ENCODE measurements around the gene TMEM175. TPM values are rescaled to one million over a fixed set of nuclear protein-coding genes. Genes with fewer than 3 reads are reported as not detected.
"Not testable (repeated sequence)": the region's sequence is repeated elsewhere in the genome, so short reads cannot be mapped to it uniquely, and the experiment has no call there.

TMEM175 gene
- total RNA-seq, 2 donors from 2014 or later: 40.2 to 65.3 TPM

- no peak for ATAC-seq
- H3K4me3 ChIP-seq: peak overlapping the region; percentile 55 to 89
- peak; percentile 17 to 36 (median 30) for DNase-seq
- no peaks in the 10 kb centered on the region for H3K36me3 ChIP-seq (replicated peaks in 1 of 2; ENCODE audit: insufficient read depth in 1 of 2, low read depth in 2 of 2)
- intact Hi-C loops (cut with DNase I): no loop called here
- H3K27ac ChIP-seq: peak overlapping the region; percentile 71 to 97 (median 90)
- no peaks in the 10 kb centered on the region for H3K27me3 ChIP-seq
- no peaks in the 10 kb centered on the region for H3K9me3 ChIP-seq
- WGBS, 2 donors: 0 to 2% methylated on average over 9 to 30 of the region's 31 CpGs
- peaks cover 43% of the 10 kb centered on the region for H3K4me1 ChIP-seq
- TF ChIP-seq POLR2A (IDR thresholded peaks at IDR 0.05) (no peak), CTCF (IDR thresholded peaks at IDR 0.05) (no peak)
These were observed 883 bp upstream of the TMEM175 start for GRCh38 chr4:931194-931959.

DNA sequence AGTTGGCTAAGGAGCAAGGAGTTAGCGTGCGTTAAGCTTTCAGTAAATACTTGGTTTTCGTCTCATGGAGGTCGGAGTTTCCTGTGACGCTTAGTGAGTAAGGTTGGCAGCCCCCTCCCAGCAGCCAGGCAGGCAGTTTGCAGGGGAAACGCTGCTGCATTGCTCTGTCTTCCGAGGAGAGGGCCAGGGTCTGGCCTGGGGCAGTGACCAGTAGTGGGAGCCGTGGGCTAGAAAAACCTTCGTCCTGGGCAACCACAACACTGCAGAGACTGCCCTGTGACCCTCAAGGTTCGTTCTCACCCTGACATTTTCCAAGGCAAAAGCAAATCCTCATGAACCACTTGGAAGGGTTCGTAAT is 432 bp downstream of the TMEM175 start:
- DNase-seq: peak in 1 of 4 donors; percentile 33
- no peaks in the 10 kb centered on the region for H3K9me3 ChIP-seq
- TF ChIP-seq POLR2A (IDR thresholded peaks at IDR 0.05): no peak
- no peak for TF ChIP-seq CTCF (IDR thresholded peaks at IDR 0.05)
- no peaks in the 10 kb centered on the region for H3K27me3 ChIP-seq
- no peak for ATAC-seq
- peaks cover 39% of the 10 kb centered on the region for H3K4me1 ChIP-seq
- H3K36me3 ChIP-seq (replicated peaks in 1 of 2; ENCODE audit: insufficient read depth in 1 of 2, low read depth in 2 of 2): no peaks in the 10 kb centered on the region
- intact Hi-C loops (cut with DNase I): no loop called here
- H3K4me3 ChIP-seq: peak overlapping the region; percentile 55 to 89
- WGBS, 2 donors: 2% methylated on average over 11 of the region's 11 CpGs
- peak overlapping the region; percentile 56 to 97 (median 84) for H3K27ac ChIP-seq

DNA sequence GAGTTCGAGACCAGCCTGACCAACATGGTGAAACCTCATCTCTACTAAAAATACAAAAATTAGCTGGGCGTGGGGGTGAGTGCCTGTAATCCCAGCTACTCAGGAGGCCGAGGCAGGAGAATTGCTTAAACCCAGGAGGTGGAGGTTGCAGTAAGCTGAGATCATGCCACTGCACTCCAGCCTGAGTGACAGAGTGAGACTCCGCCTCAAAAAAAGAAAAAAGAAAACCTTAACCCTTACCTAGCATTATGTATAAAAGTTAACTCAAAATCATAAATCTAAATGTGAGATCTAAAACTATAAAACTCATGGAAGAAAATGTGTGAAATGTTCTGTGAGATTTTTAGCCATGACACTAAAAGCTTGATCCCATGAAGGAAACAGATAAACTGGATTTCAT is 7.2 kb downstream of the TMEM175 start:
- DNase-seq; H3K4me1 ChIP-seq; H3K27me3 ChIP-seq; H3K4me3 ChIP-seq; H3K27ac ChIP-seq; intact Hi-C loops (cut with DNase I); ATAC-seq; H3K9me3 ChIP-seq; H3K36me3 ChIP-seq (replicated peaks in 1 of 2; ENCODE audit: insufficient read depth in 1 of 2, low read depth in 2 of 2): not testable (repeated sequence)
- WGBS, 2 donors: 78 to 79% methylated on average over 4 of the region's 4 CpGs

DNA sequence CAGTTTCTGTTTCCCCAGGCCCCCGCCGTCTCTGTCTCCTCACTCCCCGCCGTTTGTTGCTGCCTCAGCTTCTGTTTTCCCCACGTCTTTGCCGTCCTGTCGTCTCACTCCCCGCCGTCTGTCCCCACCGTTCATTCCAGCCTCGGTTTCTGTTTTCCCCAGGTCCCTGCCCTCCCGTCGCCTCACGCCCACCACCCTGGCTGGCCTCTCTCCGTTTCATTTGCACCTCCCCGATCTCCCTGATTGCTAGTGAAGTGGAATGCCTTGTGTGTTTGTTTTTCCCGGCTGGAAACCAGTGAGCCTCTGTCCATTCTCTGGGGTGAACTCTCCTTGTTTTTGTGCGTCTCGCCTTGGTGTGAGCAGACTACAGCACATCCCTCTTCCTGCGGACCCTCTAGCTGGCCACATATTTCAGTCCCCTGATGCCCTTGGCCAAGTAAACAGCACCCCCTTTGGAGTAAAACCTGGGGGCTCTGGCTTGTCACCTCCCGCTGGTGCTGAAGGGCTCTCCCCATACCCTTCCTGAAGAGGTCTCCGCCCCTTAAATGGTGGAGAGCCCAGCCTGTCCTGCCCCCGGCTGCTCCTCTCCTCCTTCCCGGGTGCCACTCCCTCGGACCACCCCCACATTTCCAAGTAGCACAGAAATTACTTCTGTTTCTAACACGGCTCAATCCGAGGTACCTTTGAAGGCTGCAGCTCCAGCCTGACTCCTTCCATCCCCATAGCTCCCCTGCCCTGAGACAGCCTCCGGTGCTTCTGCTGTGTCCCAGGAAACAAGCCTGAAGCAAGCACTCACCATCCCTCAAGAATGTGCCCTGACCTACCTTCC is 13.2 kb downstream of the TMEM175 start:
- no peak overlapping the region for H3K4me3 ChIP-seq
- H3K27me3 ChIP-seq: no peaks in the 10 kb centered on the region
- no peaks in the 10 kb centered on the region for H3K36me3 ChIP-seq (replicated peaks in 1 of 2; ENCODE audit: insufficient read depth in 1 of 2, low read depth in 2 of 2)
- H3K4me1 ChIP-seq: peaks cover 14% of the 10 kb centered on the region
- H3K9me3 ChIP-seq: no peaks in the 10 kb centered on the region
- 68 to 82% methylated on average over 28 of the region's 28 CpGs for WGBS, 2 donors
- no peak for TF ChIP-seq POLR2A (IDR thresholded peaks at IDR 0.05)
- TF ChIP-seq CTCF (IDR thresholded peaks at IDR 0.05): no peak
- no peak for DNase-seq
- no peak for ATAC-seq
- no peak overlapping the region for H3K27ac ChIP-seq
- intact Hi-C loops (cut with DNase I): no loop called here

DNA sequence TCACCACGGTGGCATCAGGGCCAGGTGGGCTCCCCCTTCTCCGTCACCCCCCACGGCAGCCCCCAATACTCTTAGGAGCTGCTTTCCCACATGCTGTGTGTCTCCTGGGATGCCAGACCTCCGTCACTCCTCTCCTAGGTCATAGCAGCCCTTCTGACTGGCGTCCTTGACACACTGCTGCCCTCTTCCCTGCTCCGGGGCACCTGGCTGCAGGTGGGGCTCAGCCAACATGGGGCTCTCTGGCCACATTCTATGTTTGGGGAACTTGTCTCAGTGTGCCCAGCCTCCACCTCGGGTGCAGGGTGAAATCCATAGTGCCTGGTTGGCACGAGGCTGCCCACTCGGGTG is 13.8 kb downstream of the TMEM175 start:
- Histone ChIP-seq H3K36me3 (replicated peaks in 1 of 2; ENCODE audit: insufficient read depth in 1 of 2, low read depth in 2 of 2) (no peaks in the 10 kb centered on the region), H3K4me1 (peaks cover 14% of the 10 kb centered on the region), H3K4me3 (no peak overlapping the region), H3K27me3 (no peaks in the 10 kb centered on the region), H3K9me3 (no peaks in the 10 kb centered on the region), H3K27ac (no peak overlapping the region)
- WGBS, 2 donors: 71 to 75% methylated on average over 9 of the region's 9 CpGs
- ATAC-seq: no peak
- intact Hi-C loops (cut with DNase I): no loop called here
- DNase-seq: no peak
- TF ChIP-seq CTCF (IDR thresholded peaks at IDR 0.05) (no peak), POLR2A (IDR thresholded peaks at IDR 0.05) (no peak)

Data from body of pancreas (tissue), 4 donors.